Measurements from ENCODE around the gene PPP1R27.

The PPP1R27 gene

GRCh38 chr17:81834831-81835267 lies at the start of gene PPP1R27:
Gene PPP1R27, minus strand, starts transcription at chr17:81835050. Its CDS starts 97 bp downstream, at chr17:81834953.
- no peak for FAIRE-seq

GRCh38 chr17:81884520-81884919 lies 49.7 kb upstream of the PPP1R27 start:
- no peak for FAIRE-seq

GRCh38 chr17:81879121-81879520 lies 44.3 kb upstream of the PPP1R27 start:
- FAIRE-seq = no peak

GRCh38 chr17:81878294-81878693 lies 43.4 kb upstream of the PPP1R27 start:
- FAIRE-seq = no peak

GRCh38 chr17:81877569-81877968 lies 42.7 kb upstream of the PPP1R27 start:
- FAIRE-seq = no peak

- FAIRE-seq = no peak
These were observed 36.8 kb upstream of the PPP1R27 start for GRCh38 chr17:81871387-81872230.

GRCh38 chr17:81870981-81871386 lies 36.1 kb upstream of the PPP1R27 start, which contains the start of gene ARHGDIA:
Gene ARHGDIA, minus strand, starts transcription at chr17:81871337. Its CDS starts 1,407 bp downstream, at chr17:81869930.
- no peak for FAIRE-seq

GRCh38 chr17:81870131-81870980 lies 35.5 kb upstream of the PPP1R27 start:
- FAIRE-seq = no peak

GRCh38 chr17:81869221-81870130 lies 34.6 kb upstream of the PPP1R27 start:
- FAIRE-seq = no peak

GRCh38 chr17:81868674-81869220 lies 33.9 kb upstream of the PPP1R27 start:
- FAIRE-seq = no peak

GRCh38 chr17:81867991-81868673 lies 33.3 kb upstream of the PPP1R27 start:
- FAIRE-seq = no peak

- no peak for FAIRE-seq
These were observed 32.5 kb upstream of the PPP1R27 start for GRCh38 chr17:81867170-81867990.

- no peak for FAIRE-seq
These were observed 31.8 kb upstream of the PPP1R27 start for GRCh38 chr17:81866440-81867169.

GRCh38 chr17:81865733-81866439 lies 31.0 kb upstream of the PPP1R27 start:
- no peak for FAIRE-seq

GRCh38 chr17:81865358-81865732 lies 30.5 kb upstream of the PPP1R27 start:
- no peak for FAIRE-seq

- no peak for FAIRE-seq
These were observed 29.3 kb upstream of the PPP1R27 start for GRCh38 chr17:81863833-81864768.

GRCh38 chr17:81863123-81863675 lies 28.3 kb upstream of the PPP1R27 start:
- no peak for FAIRE-seq
